HepG2 (cell line): ENCODE data around the gene COA3. TPM values are rescaled to one million over a fixed set of nuclear protein-coding genes. Genes with fewer than 3 reads are reported as not detected.

Experiments
- AHR ChIP-seq: IDR thresholded peaks from 2 replicates; pipeline ENCODE4 v1.6.1; 2018; ENCODE audit warnings: missing genetic modification reagents, missing compliant biosample characterization
- DNMT1 ChIP-seq: sonication (generic); formaldehyde crosslinking; IDR thresholded peaks from 2 replicates; pipeline ENCODE4 v1.5.1; 2020; ENCODE audit warnings: mild to moderate bottlenecking, missing genetic modification reagents
- ETV5 ChIP-seq: IDR thresholded peaks from 2 replicates; pipeline ENCODE4 v1.6.1; 2018; ENCODE audit warnings: missing biosample characterization, missing genetic modification reagents, inconsistent platforms, borderline replicate concordance
- GTF2F1 ChIP-seq: fragments of 150-350 bp; IDR thresholded peaks from 2 replicates; pipeline ENCODE4 v1.6.1; 2014; ENCODE audit warnings: low read length
- HES4 ChIP-seq: sonication (generic); formaldehyde crosslinking; IDR thresholded peaks from 2 replicates; pipeline ENCODE4 v1.9.0; 2021; ENCODE audit warnings: mild to moderate bottlenecking, missing genetic modification reagents, borderline replicate concordance
- MTF2 ChIP-seq: sonication (generic); formaldehyde crosslinking; IDR thresholded peaks from 2 replicates; pipeline ENCODE4 v1.5.0; 2020; ENCODE audit warnings: missing genetic modification reagents, borderline replicate concordance
- SNAPC2 ChIP-seq: sonication (generic); formaldehyde crosslinking; IDR thresholded peaks from 2 replicates; pipeline ENCODE4 v1.8.1; 2022; ENCODE audit warnings: mild to moderate bottlenecking, missing genetic modification reagents
- SOX5 ChIP-seq: IDR thresholded peaks from 2 replicates; pipeline ENCODE4 v1.6.1; 2016; ENCODE audit warnings: borderline replicate concordance
- SRSF4 ChIP-seq: fragments of 200-400 bp; formaldehyde crosslinking; IDR thresholded peaks from one replicate; pipeline ENCODE4 v1.6.1; 2018; ENCODE audit warnings: mild to moderate bottlenecking, low read depth, low read length, moderate library complexity; ENCODE audit not compliant: poor library complexity, severe bottlenecking
- ZNF12 ChIP-seq: sonication (generic); formaldehyde crosslinking; IDR thresholded peaks from 2 replicates; pipeline ENCODE4 v1.5.0; 2020; ENCODE audit warnings: missing genetic modification reagents
- ZNF138 ChIP-seq: sonication (generic); formaldehyde crosslinking; IDR thresholded peaks from 2 replicates; pipeline ENCODE4 v1.5.0; 2020; ENCODE audit warnings: mild to moderate bottlenecking, low read depth, missing genetic modification reagents
- ZNF562 ChIP-seq: sonication (generic); formaldehyde crosslinking; IDR thresholded peaks from 2 replicates; pipeline ENCODE4 v1.8.0; 2022; ENCODE audit warnings: missing genetic modification reagents, borderline replicate concordance
- ZNF777 ChIP-seq: sonication (generic); formaldehyde crosslinking; IDR thresholded peaks from 2 replicates; pipeline ENCODE4 v1.4.0; 2020; ENCODE audit warnings: missing genetic modification reagents
- polyA plus RNA-seq, 8 experiments: library from polyadenylated mRNA; depleted of rRNA in 3 of 8; stranded (reverse) in 7 of 8; unstranded in 1 of 8; fragments of >200 nt; fragmentation: Illumina TruSeq in 4 of 8; extraction: Trizol in 4 of 8; gene quantifications; 2 replicates each; pipeline versions ENCODE4 v1.2.1 to v1.2.3, GENCODE V29; 2011 to 2016; ENCODE audit warnings: low read depth in 4 of 8, missing spikeins in 1 of 8, mixed read lengths in 1 of 8; ENCODE audit not compliant: insufficient read depth in 1 of 8
- total RNA-seq, 5 experiments: library from RNA; depleted of rRNA; stranded (reverse); fragments of >200 nt; fragmentation: Illumina TruSeq; extraction: Trizol; gene quantifications; 2 replicates each; pipeline ENCODE4 v1.2.3, GENCODE V29; 2016; ENCODE audit warnings: low read depth in 1 of 5
- TF ChIP-seq, protein P1 (sequence below): sonication (generic); formaldehyde crosslinking; IDR thresholded peaks from 2 replicates; pipeline ENCODE4 v1.5.1; 2020; ENCODE audit warnings: mild to moderate bottlenecking, missing genetic modification reagents, moderate library complexity
- TF ChIP-seq, protein P2 (sequence below), 2 experiments: IDR thresholded peaks; 2 replicates each; pipeline ENCODE4 v1.6.1; 2011 to 2012; ENCODE audit warnings: low read length in 2 of 2, borderline replicate concordance in 1 of 2, low read depth in 1 of 2, mild to moderate bottlenecking in 1 of 2, moderate library complexity in 1 of 2
- TF ChIP-seq, protein P3 (sequence below): sonication (generic); formaldehyde crosslinking; IDR thresholded peaks from 2 replicates; pipeline ENCODE4 v1.4.0; 2020; ENCODE audit warnings: low read depth, missing genetic modification reagents
- TF ChIP-seq, protein P4 (sequence below): sonication (generic); formaldehyde crosslinking; IDR thresholded peaks from 2 replicates; pipeline ENCODE4 v1.5.0; 2020; ENCODE audit warnings: mild to moderate bottlenecking, missing genetic modification reagents

The COA3 gene
- total and polyA plus RNA-seq, 2 of the 13 experiments (the other 11 are each of a cell fraction or from before 2014, with no cell fraction given), result 133 to 202 TPM

DNA sequence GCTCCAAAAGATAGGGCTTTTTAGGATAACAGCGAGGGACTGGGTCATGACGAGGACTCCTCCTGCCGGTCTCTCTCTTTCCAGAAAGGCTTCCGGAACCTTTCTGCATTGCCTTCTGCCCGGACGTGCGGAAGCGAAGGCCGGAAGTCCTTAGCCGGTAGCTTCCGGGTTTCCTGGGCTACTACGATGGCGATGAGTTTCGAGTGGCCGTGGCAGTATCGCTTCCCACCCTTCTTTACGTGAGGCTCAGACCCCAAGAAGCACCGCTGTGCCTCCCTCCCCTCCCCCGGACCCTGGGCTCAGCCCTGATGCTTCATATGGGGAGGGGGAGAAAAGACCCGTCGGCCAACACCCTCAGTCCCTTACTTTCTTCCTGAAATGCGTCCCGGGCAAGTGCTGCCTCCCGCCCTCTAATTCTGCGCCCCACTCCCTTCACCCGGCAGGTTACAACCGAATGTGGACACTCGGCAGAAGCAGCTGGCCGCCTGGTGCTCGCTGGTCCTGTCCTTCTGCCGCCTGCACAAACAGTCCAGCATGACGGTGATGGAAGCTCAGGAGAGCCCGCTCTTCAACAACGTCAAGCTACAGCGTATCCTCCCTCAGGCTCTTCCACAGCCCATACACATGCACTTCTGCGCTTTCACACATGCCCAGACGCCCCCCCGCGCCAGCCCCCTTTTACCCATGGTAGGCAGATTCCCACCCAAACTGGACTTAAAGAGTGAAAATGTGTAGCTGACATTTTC, 25.0 kb downstream of the COA3 start, which contains the start of gene VPS25 (continued):
- TF ChIP-seq, protein P1, sequence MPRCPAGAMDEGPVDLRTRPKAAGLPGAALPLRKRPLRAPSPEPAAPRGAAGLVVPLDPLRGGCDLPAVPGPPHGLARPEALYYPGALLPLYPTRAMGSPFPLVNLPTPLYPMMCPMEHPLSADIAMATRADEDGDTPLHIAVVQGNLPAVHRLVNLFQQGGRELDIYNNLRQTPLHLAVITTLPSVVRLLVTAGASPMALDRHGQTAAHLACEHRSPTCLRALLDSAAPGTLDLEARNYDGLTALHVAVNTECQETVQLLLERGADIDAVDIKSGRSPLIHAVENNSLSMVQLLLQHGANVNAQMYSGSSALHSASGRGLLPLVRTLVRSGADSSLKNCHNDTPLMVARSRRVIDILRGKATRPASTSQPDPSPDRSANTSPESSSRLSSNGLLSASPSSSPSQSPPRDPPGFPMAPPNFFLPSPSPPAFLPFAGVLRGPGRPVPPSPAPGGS (CRISPR knock-in tag), result peak; percentile 90
- TF ChIP-seq ZNF562 (CRISPR knock-in tag) (no peak), MTF2 (CRISPR knock-in tag) (no peak), DNMT1 (0 out of 2 replicates have a peak, but pooled peaks have one; percentile 56), ETV5 (CRISPR knock-in tag) (peak; percentile 96), GTF2F1 (peak; percentile 82; the same call in 1 of the 2 replicates), SNAPC2 (CRISPR knock-in tag) (no peak), SRSF4 (no peak), SOX5 (peak; percentile 71; the same call in 1 of the 2 replicates), AHR (CRISPR knock-in tag) (peak; percentile 97), ZNF777 (peak; percentile 62; the same call in 1 of the 2 replicates), ZNF138 (CRISPR knock-in tag) (peak; percentile 89; the same call in 1 of the 2 replicates), HES4 (CRISPR knock-in tag) (peak; percentile 35; the same call in 1 of the 2 replicates), ZNF12 (CRISPR knock-in tag) (peak; percentile 74)
- TF ChIP-seq, protein P2, sequence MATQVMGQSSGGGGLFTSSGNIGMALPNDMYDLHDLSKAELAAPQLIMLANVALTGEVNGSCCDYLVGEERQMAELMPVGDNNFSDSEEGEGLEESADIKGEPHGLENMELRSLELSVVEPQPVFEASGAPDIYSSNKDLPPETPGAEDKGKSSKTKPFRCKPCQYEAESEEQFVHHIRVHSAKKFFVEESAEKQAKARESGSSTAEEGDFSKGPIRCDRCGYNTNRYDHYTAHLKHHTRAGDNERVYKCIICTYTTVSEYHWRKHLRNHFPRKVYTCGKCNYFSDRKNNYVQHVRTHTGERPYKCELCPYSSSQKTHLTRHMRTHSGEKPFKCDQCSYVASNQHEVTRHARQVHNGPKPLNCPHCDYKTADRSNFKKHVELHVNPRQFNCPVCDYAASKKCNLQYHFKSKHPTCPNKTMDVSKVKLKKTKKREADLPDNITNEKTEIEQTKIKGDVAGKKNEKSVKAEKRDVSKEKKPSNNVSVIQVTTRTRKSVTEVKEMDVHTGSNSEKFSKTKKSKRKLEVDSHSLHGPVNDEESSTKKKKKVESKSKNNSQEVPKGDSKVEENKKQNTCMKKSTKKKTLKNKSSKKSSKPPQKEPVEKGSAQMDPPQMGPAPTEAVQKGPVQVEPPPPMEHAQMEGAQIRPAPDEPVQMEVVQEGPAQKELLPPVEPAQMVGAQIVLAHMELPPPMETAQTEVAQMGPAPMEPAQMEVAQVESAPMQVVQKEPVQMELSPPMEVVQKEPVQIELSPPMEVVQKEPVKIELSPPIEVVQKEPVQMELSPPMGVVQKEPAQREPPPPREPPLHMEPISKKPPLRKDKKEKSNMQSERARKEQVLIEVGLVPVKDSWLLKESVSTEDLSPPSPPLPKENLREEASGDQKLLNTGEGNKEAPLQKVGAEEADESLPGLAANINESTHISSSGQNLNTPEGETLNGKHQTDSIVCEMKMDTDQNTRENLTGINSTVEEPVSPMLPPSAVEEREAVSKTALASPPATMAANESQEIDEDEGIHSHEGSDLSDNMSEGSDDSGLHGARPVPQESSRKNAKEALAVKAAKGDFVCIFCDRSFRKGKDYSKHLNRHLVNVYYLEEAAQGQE (IDR thresholded peaks at IDR 0.05; ENCODE audit: borderline replicate concordance in 1 of 2, low read depth in 1 of 2, low read length in 2 of 2), result peak in 1 of 2 experiments; percentile 79; a peak in 3 of 4 replicates
- TF ChIP-seq, protein P3, sequence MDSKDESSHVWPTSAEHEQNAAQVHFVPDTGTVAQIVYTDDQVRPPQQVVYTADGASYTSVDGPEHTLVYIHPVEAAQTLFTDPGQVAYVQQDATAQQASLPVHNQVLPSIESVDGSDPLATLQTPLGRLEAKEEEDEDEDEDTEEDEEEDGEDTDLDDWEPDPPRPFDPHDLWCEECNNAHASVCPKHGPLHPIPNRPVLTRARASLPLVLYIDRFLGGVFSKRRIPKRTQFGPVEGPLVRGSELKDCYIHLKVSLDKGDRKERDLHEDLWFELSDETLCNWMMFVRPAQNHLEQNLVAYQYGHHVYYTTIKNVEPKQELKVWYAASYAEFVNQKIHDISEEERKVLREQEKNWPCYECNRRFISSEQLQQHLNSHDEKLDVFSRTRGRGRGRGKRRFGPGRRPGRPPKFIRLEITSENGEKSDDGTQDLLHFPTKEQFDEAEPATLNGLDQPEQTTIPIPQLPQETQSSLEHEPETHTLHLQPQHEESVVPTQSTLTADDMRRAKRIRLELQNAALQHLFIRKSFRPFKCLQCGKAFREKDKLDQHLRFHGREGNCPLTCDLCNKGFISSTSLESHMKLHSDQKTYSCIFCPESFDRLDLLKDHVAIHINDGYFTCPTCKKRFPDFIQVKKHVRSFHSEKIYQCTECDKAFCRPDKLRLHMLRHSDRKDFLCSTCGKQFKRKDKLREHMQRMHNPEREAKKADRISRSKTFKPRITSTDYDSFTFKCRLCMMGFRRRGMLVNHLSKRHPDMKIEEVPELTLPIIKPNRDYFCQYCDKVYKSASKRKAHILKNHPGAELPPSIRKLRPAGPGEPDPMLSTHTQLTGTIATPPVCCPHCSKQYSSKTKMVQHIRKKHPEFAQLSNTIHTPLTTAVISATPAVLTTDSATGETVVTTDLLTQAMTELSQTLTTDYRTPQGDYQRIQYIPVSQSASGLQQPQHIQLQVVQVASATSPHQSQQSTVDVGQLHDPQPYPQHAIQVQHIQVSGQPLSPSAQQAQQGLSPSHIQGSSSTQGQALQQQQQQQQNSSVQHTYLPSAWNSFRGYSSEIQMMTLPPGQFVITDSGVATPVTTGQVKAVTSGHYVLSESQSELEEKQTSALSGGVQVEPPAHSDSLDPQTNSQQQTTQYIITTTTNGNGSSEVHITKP (CRISPR knock-in tag), result peak; percentile 85
- TF ChIP-seq, protein P4, sequence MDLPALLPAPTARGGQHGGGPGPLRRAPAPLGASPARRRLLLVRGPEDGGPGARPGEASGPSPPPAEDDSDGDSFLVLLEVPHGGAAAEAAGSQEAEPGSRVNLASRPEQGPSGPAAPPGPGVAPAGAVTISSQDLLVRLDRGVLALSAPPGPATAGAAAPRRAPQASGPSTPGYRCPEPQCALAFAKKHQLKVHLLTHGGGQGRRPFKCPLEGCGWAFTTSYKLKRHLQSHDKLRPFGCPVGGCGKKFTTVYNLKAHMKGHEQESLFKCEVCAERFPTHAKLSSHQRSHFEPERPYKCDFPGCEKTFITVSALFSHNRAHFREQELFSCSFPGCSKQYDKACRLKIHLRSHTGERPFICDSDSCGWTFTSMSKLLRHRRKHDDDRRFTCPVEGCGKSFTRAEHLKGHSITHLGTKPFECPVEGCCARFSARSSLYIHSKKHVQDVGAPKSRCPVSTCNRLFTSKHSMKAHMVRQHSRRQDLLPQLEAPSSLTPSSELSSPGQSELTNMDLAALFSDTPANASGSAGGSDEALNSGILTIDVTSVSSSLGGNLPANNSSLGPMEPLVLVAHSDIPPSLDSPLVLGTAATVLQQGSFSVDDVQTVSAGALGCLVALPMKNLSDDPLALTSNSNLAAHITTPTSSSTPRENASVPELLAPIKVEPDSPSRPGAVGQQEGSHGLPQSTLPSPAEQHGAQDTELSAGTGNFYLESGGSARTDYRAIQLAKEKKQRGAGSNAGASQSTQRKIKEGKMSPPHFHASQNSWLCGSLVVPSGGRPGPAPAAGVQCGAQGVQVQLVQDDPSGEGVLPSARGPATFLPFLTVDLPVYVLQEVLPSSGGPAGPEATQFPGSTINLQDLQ, result no peak
